Midbrain (tissue), 1 donor: Measurements from ENCODE around the gene PBX2.
A peak's percentile ranks its signal among the peaks of the same experiment; 100 is the strongest.
"Not testable (repeated sequence)": the region's sequence is repeated elsewhere in the genome, so short reads cannot be mapped to it uniquely, and the experiment has no call there.

ENCODE experiments used
- DNase-seq: peaks from one replicate; lab custom pipeline; 2025; lab: John Stamatoyannopoulos, UW

PBX2 gene

GRCh38 chr6:32186151-32186840, 3.7 kb downstream of the PBX2 start:
- not testable (repeated sequence) for DNase-seq

- DNase-seq, result not testable (repeated sequence)
These were observed 4.3 kb downstream of the PBX2 start for GRCh38 chr6:32185681-32186131.

GRCh38 chr6:32184084-32184640, 5.8 kb downstream of the PBX2 start, which contains the start of gene AGER:
AGER (minus strand) TSS chr6:32184253; CDS start chr6:32184222, 31 bp downstream.
- no peak for DNase-seq

- DNase-seq, result no peak
These were observed 6.4 kb downstream of the PBX2 start for GRCh38 chr6:32183483-32184083.

GRCh38 chr6:32183030-32183429, 7.0 kb downstream of the PBX2 start:
- DNase-seq, result no peak

- DNase-seq, result no peak
These were observed 7.4 kb downstream of the PBX2 start for GRCh38 chr6:32182555-32182981.

- no peak for DNase-seq
These were observed 8.0 kb downstream of the PBX2 start for GRCh38 chr6:32181915-32182529.

- no peak for DNase-seq
These were observed 8.8 kb downstream of the PBX2 start for GRCh38 chr6:32181148-32181702.

GRCh38 chr6:32179766-32180405, 10.1 kb downstream of the PBX2 start:
- no peak for DNase-seq

- peak; percentile 23 for DNase-seq
These were observed 11.2 kb downstream of the PBX2 start for GRCh38 chr6:32178547-32179440.

- peak; percentile 99 for DNase-seq
These were observed 12.0 kb downstream of the PBX2 start, which contains the start of gene RNF5 for GRCh38 chr6:32177788-32178546. RNF5 (plus strand) TSS chr6:32178405; CDS start chr6:32178512, 107 bp downstream.

GRCh38 chr6:32177183-32177787, 12.7 kb downstream of the PBX2 start:
- DNase-seq, result peak; percentile 63

- no peak for DNase-seq
These were observed 13.4 kb downstream of the PBX2 start for GRCh38 chr6:32176476-32177182.

- peak; percentile 97 for DNase-seq
These were observed 14.1 kb downstream of the PBX2 start, which contains the start of gene AGPAT1 for GRCh38 chr6:32175711-32176475. AGPAT1 (minus strand) TSS chr6:32176084; CDS start chr6:32171496, 4,588 bp downstream.

- no peak for DNase-seq
These were observed 14.7 kb downstream of the PBX2 start for GRCh38 chr6:32175322-32175710.

- DNase-seq, result no peak
These were observed 15.6 kb downstream of the PBX2 start for GRCh38 chr6:32174416-32174815.

GRCh38 chr6:32173051-32173727, 16.8 kb downstream of the PBX2 start:
- DNase-seq, result no peak
